GM23248 (cell line): Measurements from ENCODE around the gene TMEM150B. TPM values are rescaled to one million over a fixed set of nuclear protein-coding genes. Genes with fewer than 3 reads are reported as not detected.

Experiments
- DNase-seq: peaks from one replicate; pipeline ENCODE4 v3.0.0-alpha.2; 2015
- H2AFZ ChIP-seq: fragments of 200-600 bp; sonication (generic); 2 replicates; pipeline ENCODE4 v1.6.1; 2016; ENCODE audit warnings: antibody characterized with exemption
- H3F3A ChIP-seq: fragments of 200-600 bp; sonication (generic); 2 replicates; pipeline ENCODE4 v1.6.1; 2016; ENCODE audit warnings: mild to moderate bottlenecking, antibody characterized with exemption, mixed run types; ENCODE audit not compliant: insufficient read depth
- H3K27ac ChIP-seq: fragments of 200-600 bp; sonication (generic); 2 replicates; pipeline ENCODE4 v1.5.1; 2016; ENCODE audit warnings: mild to moderate bottlenecking
- H3K27me3 ChIP-seq: fragments of 200-600 bp; sonication (generic); replicated peaks from 2 replicates; pipeline ENCODE4 v1.6.1; 2016; ENCODE audit warnings: mild to moderate bottlenecking; ENCODE audit not compliant: insufficient read depth
- H3K36me3 ChIP-seq: fragments of 200-600 bp; sonication (generic); 2 replicates; pipeline ENCODE4 v1.6.1; 2016; ENCODE audit warnings: low read depth, mild to moderate bottlenecking
- H3K4me1 ChIP-seq: fragments of 200-600 bp; sonication (generic); 2 replicates; pipeline ENCODE4 v1.6.1; 2016; ENCODE audit warnings: mild to moderate bottlenecking; ENCODE audit not compliant: insufficient read depth
- H3K4me2 ChIP-seq: fragments of 200-600 bp; sonication (generic); one replicate; pipeline ENCODE4 v1.6.1; 2016; ENCODE audit warnings: mild to moderate bottlenecking; ENCODE audit not compliant: unreplicated experiment
- H3K4me3 ChIP-seq: fragments of 200-600 bp; sonication (generic); 2 replicates; pipeline ENCODE4 v1.5.1; 2016; ENCODE audit warnings: mild to moderate bottlenecking
- H3K79me2 ChIP-seq: fragments of 200-600 bp; sonication (generic); 2 replicates; pipeline ENCODE4 v1.6.1; 2016; ENCODE audit warnings: mild to moderate bottlenecking; ENCODE audit not compliant: insufficient read depth
- H3K9ac ChIP-seq: fragments of 200-600 bp; sonication (generic); 2 replicates; pipeline ENCODE4 v1.6.1; 2016; ENCODE audit warnings: mild to moderate bottlenecking
- H3K9me2 ChIP-seq: fragments of 200-600 bp; sonication (generic); 2 replicates; pipeline ENCODE4 v1.6.1; 2016; ENCODE audit warnings: mixed run types, mild to moderate bottlenecking, moderate library complexity; ENCODE audit not compliant: insufficient read depth
- H3K9me3 ChIP-seq: fragments of 200-600 bp; sonication (generic); one replicate; pipeline ENCODE4 v1.6.1; 2017; ENCODE audit warnings: low read depth
- H4K20me1 ChIP-seq: fragments of 200-600 bp; sonication (generic); 2 replicates; pipeline ENCODE4 v1.6.0; 2016; ENCODE audit not compliant: insufficient read depth
- EZH2 ChIP-seq: fragments of 200-600 bp; sonication (generic); IDR thresholded peaks from 2 replicates; pipeline ENCODE4 v1.6.1; 2018; ENCODE audit warnings: antibody characterized with exemption, mild to moderate bottlenecking; ENCODE audit not compliant: insufficient read depth, poor library complexity, severe bottlenecking
- EZH2phosphoT487 ChIP-seq: fragments of 200-600 bp; sonication (generic); IDR thresholded peaks from 2 replicates; pipeline ENCODE4 v1.6.1; 2018; ENCODE audit warnings: antibody characterized with exemption, moderate library complexity, mild to moderate bottlenecking, low read depth; ENCODE audit not compliant: insufficient read depth
- WGBS, 2 experiments: methylation state at CpG; one replicate each; pipeline ENCODE4 v1.1.6; 2015 to 2017; ENCODE audit warnings: low lambda C conversion rate in 2 of 2, low coverage in 1 of 2; ENCODE audit errors: missing lambda C conversion rate in 2 of 2; 5-methylcytosine and 5-hydroxymethylcytosine counted together
- in situ Hi-C: fragments of 300-500 bp; cut with MboI; formaldehyde crosslinking; loops from 2 replicates; pipeline ENCODE4 v1.15.0; 2020
- polyA plus RNA-seq: library from polyadenylated mRNA; unstranded; fragments of >200 nt; fragmentation: Nextera tagmentation; extraction: Ambion mirVana; gene quantifications from 2 replicates; pipeline ENCODE4 v1.2.1, GENCODE V29; 2016
- total RNA-seq: library from RNA; depleted of rRNA; stranded (reverse); fragments of >200 nt; shearing (Covaris generic); gene quantifications from 2 replicates; pipeline ENCODE4 v1.2.3, GENCODE V29; 2014

Gene TMEM150B
- total and polyA plus RNA-seq, 2 experiments from 2014 or later: not detected

DNA sequence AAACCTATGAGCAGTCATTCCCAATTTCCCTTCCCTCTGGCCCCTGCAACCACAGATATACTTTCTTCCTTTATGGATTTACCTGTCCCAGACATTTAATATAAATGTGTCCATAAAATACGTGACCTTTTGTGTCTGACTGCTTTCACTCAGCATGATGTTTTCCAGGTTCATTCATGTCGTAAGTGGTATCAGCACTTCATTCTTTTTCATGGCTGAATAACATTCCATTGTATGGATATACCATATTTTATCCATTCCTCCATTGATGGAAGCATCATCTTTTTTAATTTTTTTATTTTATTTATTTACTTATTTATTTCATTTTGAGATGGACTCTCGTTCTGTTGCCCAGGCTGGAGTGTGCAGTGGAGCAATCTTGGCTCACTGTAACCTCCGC lies 58.3 kb downstream of the TMEM150B start:
- 92 to 95% methylated on average over 4 of the region's 4 CpGs for WGBS, 2 experiments

DNA sequence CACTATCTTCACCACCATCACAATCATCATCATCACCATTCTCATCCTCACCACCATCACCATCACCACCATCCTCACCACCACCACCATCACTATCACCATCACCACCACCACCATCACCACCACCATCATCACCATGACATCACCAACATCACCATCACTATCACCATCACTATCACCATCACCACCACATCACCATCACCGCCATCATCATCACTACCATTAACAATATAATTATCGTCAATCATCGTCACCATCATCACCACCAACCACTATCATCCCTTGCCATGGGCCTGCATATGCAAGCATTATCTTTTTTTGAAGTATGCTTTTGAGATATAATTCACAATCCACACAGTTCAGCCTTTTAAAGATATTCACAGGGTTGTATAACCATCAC lies 58.7 kb downstream of the TMEM150B start:
- H3K9ac ChIP-seq: no peak overlapping the region
- H3K36me3 ChIP-seq: no peaks in the 10 kb centered on the region; the same call in 1 of the 2 replicates
- peaks cover 4% of the 10 kb centered on the region; the same call in 1 of the 2 replicates for H3K79me2 ChIP-seq
- TF ChIP-seq EZH2 (no peak), EZH2phosphoT487 (no peak)
- no peak for DNase-seq
- H3K4me3 ChIP-seq: no peak overlapping the region
- H3K27me3 ChIP-seq: no peaks in the 10 kb centered on the region
- no peaks in the 10 kb centered on the region for H3K9me2 ChIP-seq
- H3K4me2 ChIP-seq: no peak overlapping the region
- no peak overlapping the region for H2AFZ ChIP-seq
- no peaks in the 10 kb centered on the region for H3K9me3 ChIP-seq
- no peaks in the 10 kb centered on the region for H3K4me1 ChIP-seq
- H3K27ac ChIP-seq: no peak overlapping the region
- 97 to 99% methylated on average over 3 of the region's 3 CpGs for WGBS, 2 experiments
- in situ Hi-C loops: no loop called here
- H3F3A ChIP-seq: no peaks in the 10 kb centered on the region
- H4K20me1 ChIP-seq: no peaks in the 10 kb centered on the region

More for the DNA sequence above, 58.3 kb downstream of the TMEM150B start:
- Histone ChIP-seq H3K4me2 (no peak overlapping the region), H3K9me2 (no peaks in the 10 kb centered on the region), H3K4me3 (no peak overlapping the region), H3K9ac (no peak overlapping the region), H3K79me2 (peaks cover 4% of the 10 kb centered on the region; the same call in 1 of the 2 replicates), H3K27me3 (no peaks in the 10 kb centered on the region), H3K9me3 (no peaks in the 10 kb centered on the region), H4K20me1 (no peaks in the 10 kb centered on the region), H3K4me1 (no peaks in the 10 kb centered on the region), H2AFZ (no peak overlapping the region), H3K36me3 (no peaks in the 10 kb centered on the region; the same call in 1 of the 2 replicates), H3K27ac (no peak overlapping the region), H3F3A (no peaks in the 10 kb centered on the region)
- no peak for TF ChIP-seq EZH2phosphoT487
- TF ChIP-seq EZH2: no peak
- DNase-seq: no peak
- in situ Hi-C loops: no loop called here

DNA sequence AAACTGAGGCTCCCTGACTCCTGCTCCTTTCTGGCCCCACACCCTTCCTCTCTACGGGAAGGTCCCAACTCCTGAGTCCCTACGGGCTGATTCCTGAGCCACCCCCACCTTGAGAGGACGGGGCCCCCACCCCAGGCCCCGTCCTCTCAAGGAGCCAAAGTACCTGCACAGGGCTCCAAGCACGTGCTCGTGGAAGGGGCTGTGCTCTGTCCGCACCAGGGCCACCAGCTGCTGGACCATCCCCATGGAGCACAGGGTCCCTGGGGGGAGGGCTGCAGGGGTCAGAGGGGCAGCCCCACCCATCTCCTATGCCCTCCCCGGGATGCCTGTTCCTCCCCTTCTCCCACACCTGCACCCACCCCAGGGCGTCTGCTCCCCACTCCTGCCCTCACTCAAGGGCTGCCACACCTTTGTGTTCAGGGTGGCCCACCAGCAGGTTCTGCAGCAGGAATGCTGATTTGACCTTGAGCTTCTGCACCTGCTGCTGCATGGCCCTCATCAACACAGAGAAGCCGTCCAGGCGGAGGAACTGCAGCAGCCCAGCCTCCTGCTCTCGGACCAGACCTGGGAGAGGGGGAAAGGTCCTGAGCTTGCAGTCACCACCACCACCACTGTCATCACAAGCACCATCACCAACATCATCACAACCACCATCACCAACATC lies 59.3 kb downstream of the TMEM150B start:
- no peak overlapping the region for H3K9ac ChIP-seq
- H3K27me3 ChIP-seq: no peaks in the 10 kb centered on the region
- in situ Hi-C loops: no loop called here
- H3F3A ChIP-seq: 0 out of 2 replicates have a peak, but pooled peaks cover 2% of the 10 kb centered on the region
- H3K4me2 ChIP-seq: no peak overlapping the region
- no peaks in the 10 kb centered on the region for H4K20me1 ChIP-seq
- no peak overlapping the region for H3K27ac ChIP-seq
- no peaks in the 10 kb centered on the region for H3K9me3 ChIP-seq
- no peaks in the 10 kb centered on the region for H3K9me2 ChIP-seq
- WGBS, 2 experiments: 88% methylated on average over 8 to 12 of the region's 12 CpGs
- peaks cover 4% of the 10 kb centered on the region; the same call in 1 of the 2 replicates for H3K79me2 ChIP-seq
- no peak overlapping the region for H2AFZ ChIP-seq
- no peak overlapping the region for H3K4me3 ChIP-seq
- H3K36me3 ChIP-seq: no peaks in the 10 kb centered on the region; the same call in 1 of the 2 replicates
- TF ChIP-seq EZH2phosphoT487 (no peak), EZH2 (no peak)
- DNase-seq: no peak
- no peaks in the 10 kb centered on the region for H3K4me1 ChIP-seq

DNA sequence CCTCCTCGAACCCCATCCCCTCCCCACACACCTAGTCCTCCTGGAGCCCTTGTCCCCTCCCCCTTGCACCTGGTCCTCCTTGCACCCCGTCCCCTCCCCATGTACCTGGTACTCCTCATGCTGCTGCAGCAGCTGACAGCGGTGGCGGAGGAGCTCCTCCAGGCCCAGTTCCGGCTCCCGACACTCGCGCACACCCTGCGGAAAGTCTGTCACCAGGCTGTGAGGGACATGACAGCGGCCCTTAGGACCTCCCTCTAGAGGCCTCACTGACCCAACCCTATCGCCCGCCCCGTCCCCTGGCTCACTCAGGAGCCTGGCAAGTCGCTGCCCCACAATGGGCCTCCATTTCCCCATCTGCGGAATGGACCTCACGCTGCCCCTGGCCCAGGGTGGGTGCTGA lies 60.0 kb downstream of the TMEM150B start:
- Histone ChIP-seq H3K36me3 (no peaks in the 10 kb centered on the region; the same call in 1 of the 2 replicates), H3K9me2 (no peaks in the 10 kb centered on the region), H3K9ac (no peak overlapping the region), H3K79me2 (peaks cover 4% of the 10 kb centered on the region; the same call in 1 of the 2 replicates), H4K20me1 (no peaks in the 10 kb centered on the region), H3K4me1 (no peaks in the 10 kb centered on the region), H3K27ac (no peak overlapping the region), H3K9me3 (no peaks in the 10 kb centered on the region), H3K4me2 (no peak overlapping the region), H3K4me3 (no peak overlapping the region), H3F3A (peaks cover 9% of the 10 kb centered on the region; the same call in 1 of the 2 replicates), H3K27me3 (no peaks in the 10 kb centered on the region), H2AFZ (no peak overlapping the region)
- DNase-seq: no peak
- TF ChIP-seq EZH2 (no peak), EZH2phosphoT487 (no peak)
- in situ Hi-C loops: no loop called here
- 93 to 94% methylated on average over 14 to 16 of the region's 16 CpGs for WGBS, 2 experiments
